Activated CD4-positive, alpha-beta T cell treated with anti-CD3 and anti-CD28 coated beads for 36 hours (primary cell): ENCODE measurements around the gene SDC3. TPM values are rescaled to one million over a fixed set of nuclear protein-coding genes. Genes with fewer than 3 reads are reported as not detected.

Source experiments
- ATAC-seq: fragments of 200-7000 bp; cut with Tn5 transposase; one replicate; pipeline ENCODE4 v1.10.0; 2021; ENCODE audit warnings: mild to moderate bottlenecking, moderate library complexity
- CTCF ChIA-PET: fragments of 350-600 bp; sonication (Branson Sonifier 250); formaldehyde crosslinking; loops from one replicate; lab custom pipeline; 2021; ENCODE audit warnings: antibody characterized with exemption; lab: Charles Lee
- POLR2A ChIA-PET: fragments of 350-600 bp; sonication (Branson Sonifier 250); formaldehyde crosslinking; loops from one replicate; lab custom pipeline; 2021; ENCODE audit warnings: antibody characterized with exemption, inconsistent platforms; lab: Charles Lee
- DNase-seq: peaks from one replicate; pipeline ENCODE4 v3.0.0-alpha.2; 2020
- H3K27ac Mint-ChIP-seq: one replicate; pipeline ENCODE4 v1.8.0; 2021; ENCODE audit warnings: mixed read lengths
- H3K27me3 Mint-ChIP-seq: one replicate; pipeline ENCODE4 v1.8.0; 2021; ENCODE audit warnings: mixed read lengths
- H3K36me3 Mint-ChIP-seq: one replicate; pipeline ENCODE4 v1.8.0; 2021; ENCODE audit warnings: low read depth, mixed read lengths
- H3K4me1 Mint-ChIP-seq: one replicate; pipeline ENCODE4 v1.8.0; 2021; ENCODE audit warnings: mixed read lengths
- H3K4me3 Mint-ChIP-seq: one replicate; pipeline ENCODE4 v1.8.0; 2021; ENCODE audit warnings: mild to moderate bottlenecking, moderate library complexity, mixed read lengths
- H3K9me3 Mint-ChIP-seq: one replicate; pipeline ENCODE4 v1.8.0; 2021; ENCODE audit warnings: low read depth, mixed read lengths
- intact Hi-C, 2 experiments: fragments of 100-400 bp; cut with DNase I in 1 of 2; cut with micrococcal nuclease in 1 of 2; formaldehyde crosslinking; loops; one replicate each; pipeline versions ENCODE4 v1.14.2 to v1.15.1; 2022 to 2024; cut with DNase I, micrococcal nuclease
- total RNA-seq, 2 experiments: library from RNA; stranded (reverse); gene quantifications; one replicate each; pipeline ENCODE4 v1.2.3, GENCODE V29; 2021

The SDC3 gene
- total RNA-seq, 2 experiments from 2014 or later = 0.18 to 0.37 TPM

- Mint-ChIP-seq H3K4me3 (no peak overlapping the region), H3K9me3 (no peaks in the 10 kb centered on the region), H3K27ac (no peak overlapping the region), H3K36me3 (no peaks in the 10 kb centered on the region), H3K27me3 (peaks cover 5% of the 10 kb centered on the region), H3K4me1 (no peaks in the 10 kb centered on the region)
- no peak for ATAC-seq
- POLR2A ChIA-PET = interaction anchor here (0.9 kb wide), 1 partner anchor 35 kb away, joined by 3 read pairs; no protein-coding TSS in a partner anchor
- CTCF ChIA-PET = interaction anchor here (0.6 to 1.6 kb wide), 4 partner anchors 45 to 74 kb away, joined by 3 to 5 read pairs (median 3); no protein-coding TSS in a partner anchor
- no peak for DNase-seq
- intact Hi-C loops = no loop called here
Observed at GRCh38 chr1:30857062-30857461, 51.5 kb downstream of the SDC3 start.

GRCh38 chr1:30856260-30856790, 52.2 kb downstream of the SDC3 start:
- CTCF ChIA-PET = interaction anchor here (1.6 kb wide), 1 partner anchor 54 kb away, joined by 3 read pairs; no protein-coding TSS in a partner anchor
- no peak for DNase-seq
- ATAC-seq = no peak
- Mint-ChIP-seq H3K36me3 (no peaks in the 10 kb centered on the region), H3K4me3 (no peak overlapping the region), H3K27me3 (peaks cover 5% of the 10 kb centered on the region), H3K9me3 (no peaks in the 10 kb centered on the region), H3K4me1 (no peaks in the 10 kb centered on the region), H3K27ac (no peak overlapping the region)
- POLR2A ChIA-PET = interaction anchor here (0.9 kb wide), 1 partner anchor 36 kb away, joined by 3 read pairs; no protein-coding TSS in a partner anchor
- intact Hi-C loops = no loop called here

- Mint-ChIP-seq H3K27me3 (peaks cover 5% of the 10 kb centered on the region), H3K9me3 (no peaks in the 10 kb centered on the region), H3K4me3 (no peak overlapping the region), H3K4me1 (no peaks in the 10 kb centered on the region), H3K36me3 (no peaks in the 10 kb centered on the region), H3K27ac (no peak overlapping the region)
- no peak for ATAC-seq
- POLR2A ChIA-PET = no interaction called here
- DNase-seq = no peak
- CTCF ChIA-PET = interaction anchor here (1.6 kb wide), 1 partner anchor 54 kb away, joined by 3 read pairs; no protein-coding TSS in a partner anchor
- intact Hi-C loops = no loop called here
Observed at GRCh38 chr1:30855686-30856259, 52.8 kb downstream of the SDC3 start.

GRCh38 chr1:30853350-30853749, 55.2 kb downstream of the SDC3 start:
- DNase-seq = no peak
- H3K9me3 Mint-ChIP-seq = no peaks in the 10 kb centered on the region
- H3K4me3 Mint-ChIP-seq = no peak overlapping the region
- H3K36me3 Mint-ChIP-seq = no peaks in the 10 kb centered on the region
- ChIA-PET CTCF (interaction anchor here (0.6 kb wide), 1 partner anchor 72 kb away, joined by 3 read pairs; no protein-coding TSS in a partner anchor), POLR2A (no interaction called here)
- no peak overlapping the region for H3K27ac Mint-ChIP-seq
- intact Hi-C loops = no loop called here
- H3K27me3 Mint-ChIP-seq = peaks cover 15% of the 10 kb centered on the region
- H3K4me1 Mint-ChIP-seq = no peaks in the 10 kb centered on the region
- ATAC-seq = no peak

GRCh38 chr1:30852026-30852425, 56.5 kb downstream of the SDC3 start:
- intact Hi-C loops = no loop called here
- H3K36me3 Mint-ChIP-seq = no peaks in the 10 kb centered on the region
- H3K4me3 Mint-ChIP-seq = no peak overlapping the region
- DNase-seq (no peak), ATAC-seq (no peak)
- H3K9me3 Mint-ChIP-seq = no peaks in the 10 kb centered on the region
- H3K27ac Mint-ChIP-seq = no peak overlapping the region
- POLR2A ChIA-PET = no interaction called here
- CTCF ChIA-PET = no interaction called here
- peaks cover 23% of the 10 kb centered on the region for H3K27me3 Mint-ChIP-seq
- no peaks in the 10 kb centered on the region for H3K4me1 Mint-ChIP-seq

GRCh38 chr1:30851286-30851685, 57.3 kb downstream of the SDC3 start:
- H3K4me3 Mint-ChIP-seq = no peak overlapping the region
- CTCF ChIA-PET = no interaction called here
- H3K9me3 Mint-ChIP-seq = no peaks in the 10 kb centered on the region
- H3K27me3 Mint-ChIP-seq = peaks cover 23% of the 10 kb centered on the region
- no peak for DNase-seq
- no peaks in the 10 kb centered on the region for H3K4me1 Mint-ChIP-seq
- no peak overlapping the region for H3K27ac Mint-ChIP-seq
- H3K36me3 Mint-ChIP-seq = no peaks in the 10 kb centered on the region
- no peak for ATAC-seq
- intact Hi-C loops = no loop called here
- POLR2A ChIA-PET = no interaction called here

GRCh38 chr1:30850607-30851006, 58.0 kb downstream of the SDC3 start:
- intact Hi-C loops = no loop called here
- Mint-ChIP-seq H3K9me3 (no peaks in the 10 kb centered on the region), H3K36me3 (no peaks in the 10 kb centered on the region), H3K4me3 (no peak overlapping the region), H3K27me3 (peaks cover 29% of the 10 kb centered on the region), H3K4me1 (no peaks in the 10 kb centered on the region), H3K27ac (no peak overlapping the region)
- ChIA-PET POLR2A (no interaction called here), CTCF (no interaction called here)
- ATAC-seq (no peak), DNase-seq (no peak)

GRCh38 chr1:30848130-30848529, 60.4 kb downstream of the SDC3 start:
- H3K27me3 Mint-ChIP-seq = peaks cover 38% of the 10 kb centered on the region
- POLR2A ChIA-PET = no interaction called here
- DNase-seq (no peak), ATAC-seq (no peak)
- no peak overlapping the region for H3K27ac Mint-ChIP-seq
- CTCF ChIA-PET = interaction anchor here (1.0 to 1.1 kb wide), 2 partner anchors 65 to 81 kb away, joined by 3 read pairs; no protein-coding TSS in a partner anchor
- intact Hi-C loops = no loop called here
- no peaks in the 10 kb centered on the region for H3K9me3 Mint-ChIP-seq
- no peaks in the 10 kb centered on the region for H3K4me1 Mint-ChIP-seq
- no peaks in the 10 kb centered on the region for H3K36me3 Mint-ChIP-seq
- no peak overlapping the region for H3K4me3 Mint-ChIP-seq

GRCh38 chr1:30847358-30847972, 61.1 kb downstream of the SDC3 start:
- no peak for DNase-seq
- Mint-ChIP-seq H3K36me3 (no peaks in the 10 kb centered on the region), H3K27me3 (peaks cover 44% of the 10 kb centered on the region), H3K4me1 (no peaks in the 10 kb centered on the region), H3K4me3 (no peak overlapping the region), H3K27ac (no peak overlapping the region), H3K9me3 (no peaks in the 10 kb centered on the region)
- POLR2A ChIA-PET = no interaction called here
- ATAC-seq = no peak
- intact Hi-C loops = no loop called here
- CTCF ChIA-PET = interaction anchor here (0.6 to 1.1 kb wide), 4 partner anchors 21 to 123 kb away, joined by 3 to 4 read pairs (median 3); no protein-coding TSS in a partner anchor

GRCh38 chr1:30846587-30846986, 62.0 kb downstream of the SDC3 start:
- no peaks in the 10 kb centered on the region for H3K9me3 Mint-ChIP-seq
- intact Hi-C loops = no loop called here
- CTCF ChIA-PET = interaction anchor here (1.0 to 1.2 kb wide), 3 partner anchors 21 to 46 kb away, joined by 3 read pairs; no protein-coding TSS in a partner anchor
- H3K4me1 Mint-ChIP-seq = no peaks in the 10 kb centered on the region
- H3K27me3 Mint-ChIP-seq = peaks cover 48% of the 10 kb centered on the region
- POLR2A ChIA-PET = no interaction called here
- no peaks in the 10 kb centered on the region for H3K36me3 Mint-ChIP-seq
- DNase-seq (no peak), ATAC-seq (no peak)
- no peak overlapping the region for H3K27ac Mint-ChIP-seq
- H3K4me3 Mint-ChIP-seq = no peak overlapping the region

GRCh38 chr1:30845904-30846290, 62.7 kb downstream of the SDC3 start:
- Mint-ChIP-seq H3K4me3 (no peak overlapping the region), H3K27me3 (peaks cover 52% of the 10 kb centered on the region), H3K27ac (no peak overlapping the region), H3K4me1 (no peaks in the 10 kb centered on the region), H3K9me3 (no peaks in the 10 kb centered on the region), H3K36me3 (no peaks in the 10 kb centered on the region)
- POLR2A ChIA-PET = no interaction called here
- DNase-seq (no peak), ATAC-seq (no peak)
- CTCF ChIA-PET = interaction anchor here (1.0 to 1.2 kb wide), 2 partner anchors 21 to 47 kb away, joined by 3 read pairs; no protein-coding TSS in a partner anchor
- intact Hi-C loops = no loop called here
